PC-9 (cell line): ENCODE measurements around the gene ANKLE2. TPM values are rescaled to one million over a fixed set of nuclear protein-coding genes. Genes with fewer than 3 reads are reported as not detected.
A peak's percentile ranks its signal among the peaks of the same experiment; 100 is the strongest.
"Not testable (repeated sequence)": the region's sequence is repeated elsewhere in the genome, so short reads cannot be mapped to it uniquely, and the experiment has no call there.

Source experiments
- BruUV-seq: library from RNA; stranded (reverse); fragments of 400-500 nt; replicated peaks from 2 replicates; lab custom pipeline; 2021; lab: Mats Ljungman, UMichigan
- CTCF ChIA-PET: fragments of 300-600 bp; sonication (Branson Sonifier 250); formaldehyde crosslinking; loops from one replicate; lab custom pipeline; 2022; ENCODE audit warnings: antibody characterized with exemption; lab: Charles Lee
- POLR2A ChIA-PET: fragments of 300-600 bp; sonication (Branson Sonifier 250); formaldehyde crosslinking; loops from one replicate; lab custom pipeline; 2022; ENCODE audit warnings: antibody characterized with exemption; ENCODE audit not compliant: unreplicated experiment; lab: Charles Lee
- DNase-seq, 2 experiments: peaks; one replicate each; pipeline versions ENCODE4 v3.0.0 to v3.0.0-alpha.2; 2015 to 2022; ENCODE audit warnings: mixed read lengths in 1 of 2
- H2AFZ ChIP-seq: fragments of 200-600 bp; sonication (generic); 2 replicates; pipeline ENCODE4 v1.8.1; 2017; ENCODE audit warnings: antibody characterized with exemption
- H3F3A ChIP-seq: fragments of 200-600 bp; sonication (generic); 2 replicates; pipeline ENCODE4 v1.8.1; 2017; ENCODE audit warnings: antibody characterized with exemption, mild to moderate bottlenecking, low read depth; ENCODE audit not compliant: insufficient read depth
- H3K27ac ChIP-seq: fragments of 200-600 bp; sonication (generic); 2 replicates; pipeline ENCODE4 v1.6.1; 2016; ENCODE audit warnings: mixed run types
- H3K27me3 ChIP-seq: fragments of 200-600 bp; sonication (generic); 2 replicates; pipeline ENCODE4 v1.6.1; 2016; ENCODE audit warnings: low read depth, mixed run types; ENCODE audit not compliant: insufficient read depth
- H3K36me3 ChIP-seq: fragments of 200-600 bp; sonication (generic); 2 replicates; pipeline ENCODE4 v1.6.1; 2016; ENCODE audit warnings: low read depth, mixed run types
- H3K4me1 ChIP-seq: fragments of 200-600 bp; sonication (generic); replicated peaks from 2 replicates; pipeline ENCODE4 v1.6.1; 2016; ENCODE audit warnings: mixed run types; ENCODE audit not compliant: insufficient read depth
- H3K4me2 ChIP-seq: fragments of 200-600 bp; sonication (generic); 2 replicates; pipeline ENCODE4 v1.6.1; 2017; ENCODE audit warnings: mixed run types
- H3K4me3 ChIP-seq: fragments of 200-600 bp; sonication (generic); 2 replicates; pipeline ENCODE4 v1.6.1; 2016; ENCODE audit warnings: mixed run types
- H3K79me2 ChIP-seq: fragments of 200-600 bp; sonication (generic); 2 replicates; pipeline ENCODE4 v1.6.1; 2017; ENCODE audit warnings: low read depth, mixed run types
- H3K9me2 ChIP-seq: fragments of 200-600 bp; sonication (generic); 2 replicates; pipeline ENCODE4 v1.8.1; 2017; ENCODE audit warnings: mild to moderate bottlenecking; ENCODE audit not compliant: insufficient read depth
- H3K9me3 ChIP-seq: fragments of 200-600 bp; sonication (generic); 2 replicates; pipeline ENCODE4 v1.8.1; 2016; ENCODE audit warnings: low read depth; ENCODE audit not compliant: insufficient read depth
- H4K20me1 ChIP-seq: fragments of 200-600 bp; sonication (generic); 2 replicates; pipeline ENCODE4 v1.8.1; 2017; ENCODE audit not compliant: insufficient read depth
- EZH2 ChIP-seq: fragments of 200-600 bp; sonication (generic); IDR thresholded peaks from 2 replicates; pipeline ENCODE4 v1.8.0; 2017; ENCODE audit warnings: antibody characterized with exemption, low read depth
- intact Hi-C: fragments of 100-400 bp; cut with micrococcal nuclease; formaldehyde crosslinking; loops from one replicate; pipeline ENCODE4 v1.10.0; 2022; ENCODE audit not compliant: unreplicated experiment
- total RNA-seq: library from RNA; stranded (reverse); gene quantifications from 2 replicates; pipeline ENCODE4 v1.2.3, GENCODE V29; 2021
- TF ChIP-seq, protein P1 (sequence below): fragments of 200-600 bp; sonication (generic); conservative IDR thresholded peaks from 2 replicates; pipeline ENCODE4 v1.6.1; 2017; ENCODE audit warnings: mixed run types, antibody characterized with exemption, mild to moderate bottlenecking, moderate library complexity

Gene ANKLE2
- total RNA-seq, 1 experiment from 2014 or later, result 102 TPM

DNA sequence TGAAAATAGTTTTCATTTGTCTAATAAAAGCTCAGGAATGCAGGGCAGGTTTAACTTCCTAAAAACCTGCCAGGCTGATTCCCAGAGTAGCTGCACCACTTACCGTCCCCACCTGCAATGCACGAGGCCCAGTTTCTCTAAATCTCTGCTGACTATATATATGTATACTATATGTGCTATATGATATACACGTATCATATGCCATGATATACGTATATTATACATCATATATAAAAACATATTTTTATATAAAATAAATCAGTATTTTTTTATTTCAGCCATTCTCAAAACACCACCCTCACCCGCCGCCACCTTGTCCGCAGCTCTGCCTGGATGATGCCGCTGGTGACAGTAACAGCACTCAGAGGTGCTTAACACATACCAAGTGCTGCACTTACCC is 2.3 kb downstream of the ANKLE2 start:
- no TSS peak for BruUV-seq
- H3K9me2 ChIP-seq, result no peaks in the 10 kb centered on the region
- ChIA-PET CTCF (no interaction called here), POLR2A (no interaction called here)
- H3K4me1 ChIP-seq, result peaks cover 12% of the 10 kb centered on the region
- peaks cover 54% of the 10 kb centered on the region for H4K20me1 ChIP-seq
- peak overlapping the region; percentile 100 for H3K4me2 ChIP-seq
- DNase-seq, result no peak
- no peaks in the 10 kb centered on the region for H3K27me3 ChIP-seq
- peaks cover 15% of the 10 kb centered on the region for H3K36me3 ChIP-seq
- peak overlapping the region; percentile 99; the same call in 1 of the 2 replicates for H3K4me3 ChIP-seq
- no peak overlapping the region for H2AFZ ChIP-seq
- peaks cover 77% of the 10 kb centered on the region for H3K79me2 ChIP-seq
- peaks cover 38% of the 10 kb centered on the region for H3F3A ChIP-seq
- no peak for TF ChIP-seq EZH2
- TF ChIP-seq, protein P1, sequence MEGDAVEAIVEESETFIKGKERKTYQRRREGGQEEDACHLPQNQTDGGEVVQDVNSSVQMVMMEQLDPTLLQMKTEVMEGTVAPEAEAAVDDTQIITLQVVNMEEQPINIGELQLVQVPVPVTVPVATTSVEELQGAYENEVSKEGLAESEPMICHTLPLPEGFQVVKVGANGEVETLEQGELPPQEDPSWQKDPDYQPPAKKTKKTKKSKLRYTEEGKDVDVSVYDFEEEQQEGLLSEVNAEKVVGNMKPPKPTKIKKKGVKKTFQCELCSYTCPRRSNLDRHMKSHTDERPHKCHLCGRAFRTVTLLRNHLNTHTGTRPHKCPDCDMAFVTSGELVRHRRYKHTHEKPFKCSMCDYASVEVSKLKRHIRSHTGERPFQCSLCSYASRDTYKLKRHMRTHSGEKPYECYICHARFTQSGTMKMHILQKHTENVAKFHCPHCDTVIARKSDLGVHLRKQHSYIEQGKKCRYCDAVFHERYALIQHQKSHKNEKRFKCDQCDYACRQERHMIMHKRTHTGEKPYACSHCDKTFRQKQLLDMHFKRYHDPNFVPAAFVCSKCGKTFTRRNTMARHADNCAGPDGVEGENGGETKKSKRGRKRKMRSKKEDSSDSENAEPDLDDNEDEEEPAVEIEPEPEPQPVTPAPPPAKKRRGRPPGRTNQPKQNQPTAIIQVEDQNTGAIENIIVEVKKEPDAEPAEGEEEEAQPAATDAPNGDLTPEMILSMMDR, result no peak
- peak overlapping the region; percentile 98 for H3K27ac ChIP-seq
- intact Hi-C loops, result no loop called here
- H3K9me3 ChIP-seq, result no peaks in the 10 kb centered on the region

DNA sequence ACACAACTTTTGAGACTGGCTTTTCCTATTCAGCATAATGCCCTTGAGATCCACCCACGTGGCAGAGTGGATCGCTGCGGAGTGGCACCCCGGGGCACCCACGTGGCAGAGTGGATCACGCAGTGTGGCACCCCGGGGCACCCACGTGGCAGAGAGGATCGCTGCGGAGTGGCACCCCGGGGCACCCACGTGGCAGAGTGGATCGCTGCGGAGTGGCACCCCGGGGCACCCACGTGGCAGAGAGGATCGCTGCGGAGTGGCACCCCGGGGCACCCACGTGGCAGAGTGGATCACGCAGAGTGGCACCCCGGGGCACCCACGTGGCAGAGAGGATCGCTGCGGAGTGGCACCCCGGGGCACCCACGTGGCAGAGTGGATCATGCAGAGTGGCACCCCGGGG is 2.8 kb downstream of the ANKLE2 start:
- intact Hi-C loops, POLR2A ChIA-PET, CTCF ChIA-PET, H2AFZ ChIP-seq, BruUV-seq, H3K27ac ChIP-seq, H3K27me3 ChIP-seq, H3K9me3 ChIP-seq, H3K9me2 ChIP-seq, DNase-seq, H3K4me3 ChIP-seq: not testable (repeated sequence)
- peaks cover 18% of the 10 kb centered on the region for H3K36me3 ChIP-seq
- peaks cover 12% of the 10 kb centered on the region for H3K4me1 ChIP-seq
- H3F3A ChIP-seq, result peaks cover 38% of the 10 kb centered on the region
- peak overlapping the region; percentile 100; the same call in 1 of the 2 replicates for H3K4me2 ChIP-seq
- peaks cover 59% of the 10 kb centered on the region for H4K20me1 ChIP-seq
- peaks cover 82% of the 10 kb centered on the region for H3K79me2 ChIP-seq

- TF ChIP-seq, protein P1, result no peak
- no peak for TF ChIP-seq EZH2
- no peaks in the 10 kb centered on the region for H3K9me2 ChIP-seq
- BruUV-seq, result no TSS peak
- H4K20me1 ChIP-seq, result peaks cover 89% of the 10 kb centered on the region
- H3K27ac ChIP-seq, result no peak overlapping the region
- peaks cover 83% of the 10 kb centered on the region for H3K79me2 ChIP-seq
- intact Hi-C loops, result no loop called here
- H3K27me3 ChIP-seq, result no peaks in the 10 kb centered on the region
- POLR2A ChIA-PET, result no interaction called here
- H3K4me2 ChIP-seq, result no peak overlapping the region
- CTCF ChIA-PET, result interaction anchor here (0.6 kb wide), 1 partner anchor 9 kb away, joined by 4 read pairs; no protein-coding TSS in a partner anchor
- no peak overlapping the region for H2AFZ ChIP-seq
- H3K4me3 ChIP-seq, result no peak overlapping the region
- H3F3A ChIP-seq, result peaks cover 16% of the 10 kb centered on the region
- no peak for DNase-seq
- H3K9me3 ChIP-seq, result no peaks in the 10 kb centered on the region
- H3K4me1 ChIP-seq, result peaks cover 3% of the 10 kb centered on the region; the same call in 1 of the 2 replicates
- peaks cover 47% of the 10 kb centered on the region for H3K36me3 ChIP-seq
Measured at GRCh38 chr12:132754160-132754932, 7.3 kb downstream of the ANKLE2 start.

DNA sequence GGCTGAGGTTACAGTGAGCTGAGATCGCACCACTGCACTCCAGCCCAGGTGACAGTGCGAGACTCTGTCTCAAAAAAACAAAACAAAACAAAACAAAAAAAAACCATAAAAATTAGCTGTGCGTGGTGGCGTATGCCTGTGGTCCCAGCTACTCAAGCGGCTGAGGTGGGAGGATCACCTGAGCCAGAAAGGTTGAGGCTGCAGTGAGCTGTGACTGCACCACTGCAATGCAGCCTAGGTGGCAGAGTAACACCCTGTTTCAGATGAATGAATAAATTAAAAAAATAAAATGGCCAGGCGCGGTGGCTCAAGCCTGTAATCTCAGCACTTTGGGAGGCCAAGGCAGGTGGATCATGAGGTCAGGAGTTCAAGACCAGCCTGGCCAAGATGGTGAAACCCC is 8.0 kb downstream of the ANKLE2 start:
- H2AFZ ChIP-seq, H3K4me1 ChIP-seq, DNase-seq, H3K27ac ChIP-seq, intact Hi-C loops, BruUV-seq, POLR2A ChIA-PET, CTCF ChIA-PET, H3K4me3 ChIP-seq, H3K27me3 ChIP-seq, H3K4me2 ChIP-seq, H3K9me2 ChIP-seq, H3K9me3 ChIP-seq: not testable (repeated sequence)
- Histone ChIP-seq H3K79me2 (peaks cover 76% of the 10 kb centered on the region), H3F3A (peaks cover 16% of the 10 kb centered on the region), H3K36me3 (peaks cover 48% of the 10 kb centered on the region), H4K20me1 (peaks cover 88% of the 10 kb centered on the region)
